ENCODE data around the gene CXCL9.

DNA sequence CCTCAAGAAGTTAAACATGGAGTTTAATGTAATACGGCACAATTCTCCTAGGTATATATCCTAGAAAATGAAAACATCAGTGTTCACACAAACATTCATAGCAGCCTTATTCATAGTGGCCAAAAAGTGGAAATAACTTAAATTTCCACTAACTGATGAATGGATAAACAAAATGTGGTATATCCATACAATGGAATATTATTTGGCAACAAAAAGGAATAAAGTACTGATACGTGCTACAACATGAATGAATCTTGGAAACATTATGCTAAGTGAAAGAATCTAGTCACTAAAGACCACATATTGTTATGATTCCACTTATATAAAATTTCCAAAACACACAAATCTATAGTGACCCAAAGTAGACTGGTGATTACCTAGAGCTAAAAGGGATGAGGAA lies 31.1 kb downstream of the CXCL9 start:
- TF ChIP-seq CTCF (IDR thresholded peaks at IDR 0.05): no peak
- TF ChIP-seq POLR2A (IDR thresholded peaks at IDR 0.05): no peak

All from uterus (tissue), 2 donors.